H1 (cell line): ENCODE results near the gene LAMA3. TPM values are rescaled to one million over a fixed set of nuclear protein-coding genes. Genes with fewer than 3 reads are reported as not detected.

ENCODE experiments used
- CTCF ChIA-PET: fragments of 300-600 bp; sonication (Branson Sonifier 250); formaldehyde crosslinking; loops from one replicate; lab custom pipeline; 2021; ENCODE audit not compliant: partially characterized antibody; lab: Charles Lee
- POLR2A ChIA-PET: fragments of 300-600 bp; sonication (Branson Sonifier 250); formaldehyde crosslinking; loops from one replicate; lab custom pipeline; 2021; ENCODE audit warnings: inconsistent platforms; ENCODE audit not compliant: partially characterized antibody; lab: Charles Lee
- DNase-seq, 2 experiments: peaks; one replicate each; pipeline versions ENCODE4 v3.0.0 to v3.0.0-alpha.2; 2010 to 2022; ENCODE audit warnings: low spot score in 2 of 2, low read depth in 1 of 2, mixed read lengths in 1 of 2
- FAIRE-seq: peaks from 2 replicates; lab custom pipeline; 2011; peaks lifted over from hg19 to GRCh38; lab: Jason Lieb, UNC
- H2AFZ ChIP-seq: 2 replicates; pipeline ENCODE4 v1.8.1; 2012; ENCODE audit warnings: low read length, inconsistent platforms
- H2AK5ac ChIP-seq: 2 replicates; pipeline ENCODE4 v1.6.1; 2013; ENCODE audit warnings: low read depth, low read length
- H2BK120ac ChIP-seq: replicated peaks from 2 replicates; pipeline ENCODE3; 2013; ENCODE audit warnings: low read depth, low read length, inconsistent platforms
- H2BK12ac ChIP-seq: 2 replicates; pipeline ENCODE4 v1.6.1; 2013; ENCODE audit warnings: low read depth, low read length
- H2BK15ac ChIP-seq: 2 replicates; pipeline ENCODE4 v1.6.1; 2013; ENCODE audit warnings: low read length
- H2BK20ac ChIP-seq: 2 replicates; pipeline ENCODE4 v1.6.1; 2013; ENCODE audit warnings: low read length
- H2BK5ac ChIP-seq: 2 replicates; pipeline ENCODE4 v1.6.1; 2013; ENCODE audit warnings: low read depth, low read length
- H3K14ac ChIP-seq: 2 replicates; pipeline ENCODE4 v1.6.1; 2013; ENCODE audit warnings: inconsistent platforms; ENCODE audit not compliant: insufficient read length
- H3K18ac ChIP-seq: 2 replicates; pipeline ENCODE4 v1.6.1; 2013; ENCODE audit warnings: low read length; ENCODE audit errors: extremely low read depth
- H3K23ac ChIP-seq: 2 replicates; pipeline ENCODE4 v1.6.1; 2013; ENCODE audit warnings: inconsistent platforms; ENCODE audit not compliant: insufficient read length
- H3K23me2 ChIP-seq: 2 replicates; pipeline ENCODE4 v1.6.1; 2013; ENCODE audit warnings: low read depth, low read length
- H3K27ac ChIP-seq: 2 replicates; pipeline ENCODE4 v1.6.1; 2011; ENCODE audit warnings: low read depth, low read length, inconsistent platforms
- H3K27me3 ChIP-seq, 4 experiments: replicated peaks in 1 of 4; 1 replicate in 1 of 4; 2 replicates in 3 of 4; pipeline versions ENCODE4 v1.6.1 to v1.8.1; 2011 to 2013; ENCODE audit warnings: low read length in 3 of 4, mild to moderate bottlenecking in 3 of 4, inconsistent platforms in 2 of 4, mixed read lengths in 2 of 4, moderate library complexity in 1 of 4; ENCODE audit not compliant: control insufficient read depth in 3 of 4, insufficient read depth in 3 of 4; ENCODE audit errors: extremely low read depth in 1 of 4
- H3K36me3 ChIP-seq, 4 experiments: 2 replicates each; pipeline versions ENCODE4 v1.6.1 to v1.8.1; 2011 to 2013; ENCODE audit warnings: mild to moderate bottlenecking in 4 of 4, low read length in 3 of 4, moderate library complexity in 2 of 4, control low read depth in 1 of 4, inconsistent platforms in 1 of 4; ENCODE audit not compliant: insufficient read depth in 4 of 4, control insufficient read depth in 2 of 4
- H3K4ac ChIP-seq: replicated peaks from 2 replicates; pipeline ENCODE3; 2013; ENCODE audit warnings: low read length, low read depth, mixed read lengths, inconsistent platforms; ENCODE audit not compliant: insufficient read length
- H3K4me1 ChIP-seq, 4 experiments: replicated peaks in 1 of 4; 1 replicate in 1 of 4; 2 replicates in 3 of 4; pipeline versions ENCODE4 v1.6.1 to v1.8.1; 2011 to 2013; ENCODE audit warnings: low read length in 3 of 4, inconsistent platforms in 2 of 4, mixed read lengths in 1 of 4; ENCODE audit not compliant: insufficient read depth in 4 of 4, control insufficient read depth in 3 of 4
- H3K4me2 ChIP-seq, 2 experiments: 2 replicates each; pipeline versions ENCODE4 v1.6.1 to v1.8.1; 2011 to 2013; ENCODE audit warnings: low read depth in 2 of 2, low read length in 2 of 2, control low read depth in 1 of 2, inconsistent platforms in 1 of 2, mild to moderate bottlenecking in 1 of 2; ENCODE audit not compliant: insufficient read depth in 1 of 2
- H3K4me3 ChIP-seq, 4 experiments: fragments of 200-600, 300-600 bp in 1 of 4; sonication (generic), shearing (Covaris generic), sonication (Bioruptor Twin) in 1 of 4; 2 replicates each; pipeline versions ENCODE4 v1.5.1 to v1.8.1; 2011 to 2016; ENCODE audit warnings: low read length in 4 of 4, low read depth in 3 of 4, control low read depth in 2 of 4, inconsistent platforms in 2 of 4, mild to moderate bottlenecking in 2 of 4, mixed read lengths in 1 of 4, moderate library complexity in 1 of 4; ENCODE audit not compliant: insufficient read depth in 2 of 4; ENCODE audit errors: extremely low read depth in 1 of 4
- H3K56ac ChIP-seq: replicated peaks from 2 replicates; pipeline ENCODE3; 2013; ENCODE audit warnings: low read depth, mild to moderate bottlenecking, mixed read lengths, low read length, inconsistent platforms; ENCODE audit not compliant: insufficient read length
- H3K79me1 ChIP-seq: 2 replicates; pipeline ENCODE4 v1.6.1; 2013; ENCODE audit warnings: low read depth, low read length, control low read depth
- H3K79me2 ChIP-seq, 2 experiments: 2 replicates each; pipeline versions ENCODE4 v1.6.1 to v1.8.1; 2012 to 2013; ENCODE audit warnings: low read length in 2 of 2, mild to moderate bottlenecking in 2 of 2, inconsistent platforms in 1 of 2; ENCODE audit not compliant: insufficient read depth in 2 of 2, control insufficient read depth in 1 of 2
- H3K9ac ChIP-seq, 4 experiments: replicated peaks in 1 of 4; 1 replicate in 1 of 4; 2 replicates in 3 of 4; pipeline versions ENCODE4 v1.6.1 to v1.8.1; 2011 to 2013; ENCODE audit warnings: low read depth in 3 of 4, low read length in 3 of 4, control low read depth in 2 of 4, mild to moderate bottlenecking in 2 of 4, moderate library complexity in 2 of 4, inconsistent platforms in 1 of 4; ENCODE audit errors: extremely low read depth in 1 of 4
- H3K9me3 ChIP-seq, 2 experiments: 2 replicates each; pipeline versions ENCODE4 v1.6.1 to v1.8.1; 2012 to 2013; ENCODE audit warnings: mild to moderate bottlenecking in 2 of 2, moderate library complexity in 2 of 2, control low read depth in 1 of 2, inconsistent platforms in 1 of 2, low read depth in 1 of 2, low read length in 1 of 2, mixed read lengths in 1 of 2; ENCODE audit not compliant: insufficient read depth in 2 of 2
- H4K20me1 ChIP-seq, 2 experiments: replicated peaks in 1 of 2; 2 replicates each; pipeline versions ENCODE3 to v1.8.1; 2011 to 2013; ENCODE audit warnings: inconsistent platforms in 2 of 2, low read length in 2 of 2, mild to moderate bottlenecking in 1 of 2; ENCODE audit not compliant: insufficient read depth in 2 of 2, control insufficient read depth in 1 of 2
- H4K5ac ChIP-seq: 2 replicates; pipeline ENCODE4 v1.6.1; 2013; ENCODE audit warnings: low read length, low read depth, mixed read lengths, inconsistent platforms; ENCODE audit not compliant: insufficient read length
- H4K8ac ChIP-seq: 2 replicates; pipeline ENCODE4 v1.8.0; 2013; ENCODE audit warnings: mild to moderate bottlenecking, moderate library complexity, low read length, inconsistent platforms; ENCODE audit not compliant: insufficient read depth; ENCODE audit errors: extremely low read depth
- H4K91ac ChIP-seq: replicated peaks from 2 replicates; pipeline ENCODE3; 2013; ENCODE audit warnings: low read length, mixed read lengths, inconsistent platforms; ENCODE audit not compliant: insufficient read length
- ASH2L ChIP-seq: fragments of 200-600, 300-600 bp; sonication (generic); IDR thresholded peaks from one replicate; pipeline ENCODE4 v1.7.1; 2017; ENCODE audit warnings: low read length
- CEBPB ChIP-seq: IDR thresholded peaks from 2 replicates; pipeline ENCODE4 v1.6.1; 2012; ENCODE audit warnings: low read depth, low read length
- CHD2 ChIP-seq: IDR thresholded peaks from 2 replicates; pipeline ENCODE4 v1.6.1; 2012; ENCODE audit warnings: low read length, improper control_type of control experiment
- EP300 ChIP-seq, 2 experiments: IDR thresholded peaks; 1 replicate in 1 of 2; 2 replicates in 1 of 2; pipeline ENCODE4 v1.6.1; 2011 to 2012; ENCODE audit warnings: low read depth in 2 of 2, low read length in 2 of 2, mild to moderate bottlenecking in 2 of 2, borderline replicate concordance in 1 of 2, inconsistent platforms in 1 of 2, moderate library complexity in 1 of 2
- HDAC6 ChIP-seq: IDR thresholded peaks from one replicate; pipeline ENCODE4 v1.7.1; 2012; ENCODE audit warnings: low read depth, mild to moderate bottlenecking, inconsistent platforms, low read length, moderate library complexity
- KDM1A ChIP-seq: fragments of 200-600, 300-600 bp; sonication (generic); IDR thresholded peaks from 2 replicates; pipeline ENCODE4 v1.7.1; 2016; ENCODE audit warnings: mild to moderate bottlenecking, low read length, borderline replicate concordance
- KDM5A ChIP-seq: fragments of 200-600 bp; IDR thresholded peaks from 2 replicates; pipeline ENCODE4 v1.7.1; 2012; ENCODE audit warnings: mild to moderate bottlenecking, low read length, inconsistent platforms, mixed read lengths
- RXRA ChIP-seq: IDR thresholded peaks from 2 replicates; pipeline ENCODE4 v1.6.1; 2011; ENCODE audit warnings: low read depth, mild to moderate bottlenecking, low read length, moderate library complexity; ENCODE audit not compliant: insufficient read depth
- SIN3A ChIP-seq, 2 experiments: IDR thresholded peaks in 1 of 2; conservative IDR thresholded peaks in 1 of 2; 2 replicates each; pipeline ENCODE4 v1.6.1; 2011 to 2012; ENCODE audit warnings: low read length in 2 of 2, improper control_type of control experiment in 1 of 2, low read depth in 1 of 2, mild to moderate bottlenecking in 1 of 2
- SIX5 ChIP-seq: IDR thresholded peaks from 2 replicates; pipeline ENCODE4 v1.6.1; 2011; ENCODE audit warnings: mild to moderate bottlenecking, low read depth, low read length
- TBP ChIP-seq: IDR thresholded peaks from 2 replicates; pipeline ENCODE4 v1.6.1; 2011; ENCODE audit warnings: low read depth, low read length, improper control_type of control experiment
- TCF12 ChIP-seq: IDR thresholded peaks from 2 replicates; pipeline ENCODE4 v1.6.1; 2011; ENCODE audit warnings: low read depth, mild to moderate bottlenecking, low read length
- USF2 ChIP-seq: IDR thresholded peaks from 2 replicates; pipeline ENCODE4 v1.6.1; 2011; ENCODE audit warnings: low read length, improper control_type of control experiment
- WGBS, 2 experiments: shearing (Covaris generic) in 1 of 2; methylation state at CpG; one replicate each; pipeline versions ENCODE4 v1.1.6 to v1.1.7; 2013 to 2015; ENCODE audit warnings: low lambda C conversion rate in 2 of 2, mixed read lengths in 2 of 2, inconsistent platforms in 1 of 2, low coverage in 1 of 2, missing lambda C conversion rate in 1 of 2; ENCODE audit not compliant: insufficient replicate concordance in 2 of 2, insufficient coverage in 1 of 2, insufficient read length in 1 of 2; ENCODE audit errors: extremely low coverage in 1 of 2, missing lambda C conversion rate in 1 of 2; 5-methylcytosine and 5-hydroxymethylcytosine counted together
- polyA plus RNA-seq, 7 experiments: library from polyadenylated mRNA; depleted of rRNA in 3 of 7; stranded (reverse) in 5 of 7; unstranded in 2 of 7; fragments of >200 nt in 5 of 7; fragments of 200-250 nt in 2 of 7; gene quantifications; 1 replicate in 5 of 7; 2 replicates in 1 of 7; 4 replicates in 1 of 7; pipeline versions ENCODE4 v1.2.1 to v1.2.3, GENCODE V29; 2011 to 2013; ENCODE audit warnings: missing spikeins in 2 of 7, mixed read lengths in 2 of 7
- total RNA-seq: library from RNA; stranded (reverse); fragmentation: NEBNext Ultra II Directional; extraction: Animal tissue kit (Norgen Biotek cat#: 25700); gene quantifications from 2 replicates; pipeline ENCODE4 v1.2.1, GENCODE V29; 2021

Gene LAMA3
- total and polyA plus RNA-seq, 2 of the 8 experiments (the other 6 are each of a cell fraction or from before 2014, with no cell fraction given), result 0.76 to 5.0 TPM

GRCh38 chr18:24003903-24004640 lies 314.8 kb downstream of the LAMA3 start:
- Histone ChIP-seq H3K79me2 (no peaks in the 10 kb centered on the region), H3K4ac (no peak overlapping the region), H3K36me3 (no peaks in the 10 kb centered on the region), H3K4me2 (no peak overlapping the region), H3K79me1 (no peaks in the 10 kb centered on the region), H4K5ac (no peak overlapping the region), H3K4me1 (no peaks in the 10 kb centered on the region; a peak in 1 of 7 replicates), H3K23ac (no peak overlapping the region), H4K20me1 (no peaks in the 10 kb centered on the region), H3K23me2 (no peaks in the 10 kb centered on the region), H4K8ac (no peak overlapping the region), H3K18ac (no peak overlapping the region), H3K9ac (no peak overlapping the region), H3K4me3 (no peak overlapping the region), H4K91ac (no peak overlapping the region), H3K27me3 (no peaks in the 10 kb centered on the region), H3K27ac (no peak overlapping the region), H2AK5ac (no peak overlapping the region), H3K9me3 (no peaks in the 10 kb centered on the region), H3K56ac (no peak overlapping the region), H2BK20ac (no peak overlapping the region), H2BK120ac (no peak overlapping the region), H2AFZ (no peak overlapping the region), H2BK12ac (no peak overlapping the region), H2BK15ac (no peak overlapping the region), H2BK5ac (no peak overlapping the region), H3K14ac (no peak overlapping the region)
- FAIRE-seq, result no peak
- ChIA-PET CTCF (no interaction called here), POLR2A (no interaction called here)
- no peak for DNase-seq
- 83% methylated on average over 2 of the region's 2 CpGs; no CpG with 5 or more reads in 1 of the 2 experiments for WGBS, 2 experiments
- TF ChIP-seq RXRA (no peak), HDAC6 (no peak), CHD2 (no peak), ASH2L (no peak), TCF12 (no peak), CEBPB (no peak), KDM5A (no peak), SIX5 (no peak), USF2 (no peak), KDM1A (no peak), EP300 (IDR thresholded peaks at IDR 0.05; ENCODE audit: borderline replicate concordance in 1 of 2, low read depth in 2 of 2, low read length in 2 of 2) (no peak), TBP (no peak), SIN3A (conservative IDR thresholded peaks at IDR 0.05 in 1 of 2, IDR thresholded peaks at IDR 0.05 in 1 of 2; ENCODE audit: low read depth in 1 of 2, low read length in 2 of 2) (no peak)
